HL-60 (cell line): ENCODE data around the gene FAM200B.

ENCODE experiments used
- GABPA ChIP-seq: IDR thresholded peaks from 2 replicates; pipeline ENCODE4 v1.6.1; 2012; ENCODE audit warnings: low read depth
- POLR2AphosphoS5 ChIP-seq: IDR thresholded peaks from 2 replicates; pipeline ENCODE4 v1.6.1; 2012; ENCODE audit warnings: low read depth
- SPI1 ChIP-seq: IDR thresholded peaks from 2 replicates; pipeline ENCODE4 v1.6.1; 2012; ENCODE audit warnings: low read depth, mild to moderate bottlenecking, borderline replicate concordance
- TF ChIP-seq, protein P1 (sequence below): IDR thresholded peaks from one replicate; pipeline ENCODE4 v1.5.1; 2011; ENCODE audit warnings: low read length, control low read depth, inconsistent platforms; ENCODE audit not compliant: insufficient read depth

DNA sequence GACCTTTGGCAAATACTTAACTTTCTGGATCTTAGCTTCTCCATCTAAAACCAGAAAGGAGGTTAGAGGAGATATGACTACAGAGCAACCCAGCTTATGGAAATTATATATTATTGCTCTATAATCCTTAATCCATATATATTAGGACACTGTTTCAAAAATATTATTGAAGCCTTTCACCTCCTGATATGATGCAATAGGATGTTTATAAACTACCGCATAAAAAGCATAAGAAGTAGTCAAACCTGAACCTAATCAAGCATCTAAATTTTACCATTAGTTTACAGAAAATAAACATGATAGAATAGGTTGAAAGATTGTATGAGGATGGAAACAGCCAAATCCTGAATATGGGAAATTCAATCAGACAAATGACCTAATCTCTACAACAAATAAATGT, 5.6 kb upstream of the FAM200B start:
- TF ChIP-seq, protein P1, sequence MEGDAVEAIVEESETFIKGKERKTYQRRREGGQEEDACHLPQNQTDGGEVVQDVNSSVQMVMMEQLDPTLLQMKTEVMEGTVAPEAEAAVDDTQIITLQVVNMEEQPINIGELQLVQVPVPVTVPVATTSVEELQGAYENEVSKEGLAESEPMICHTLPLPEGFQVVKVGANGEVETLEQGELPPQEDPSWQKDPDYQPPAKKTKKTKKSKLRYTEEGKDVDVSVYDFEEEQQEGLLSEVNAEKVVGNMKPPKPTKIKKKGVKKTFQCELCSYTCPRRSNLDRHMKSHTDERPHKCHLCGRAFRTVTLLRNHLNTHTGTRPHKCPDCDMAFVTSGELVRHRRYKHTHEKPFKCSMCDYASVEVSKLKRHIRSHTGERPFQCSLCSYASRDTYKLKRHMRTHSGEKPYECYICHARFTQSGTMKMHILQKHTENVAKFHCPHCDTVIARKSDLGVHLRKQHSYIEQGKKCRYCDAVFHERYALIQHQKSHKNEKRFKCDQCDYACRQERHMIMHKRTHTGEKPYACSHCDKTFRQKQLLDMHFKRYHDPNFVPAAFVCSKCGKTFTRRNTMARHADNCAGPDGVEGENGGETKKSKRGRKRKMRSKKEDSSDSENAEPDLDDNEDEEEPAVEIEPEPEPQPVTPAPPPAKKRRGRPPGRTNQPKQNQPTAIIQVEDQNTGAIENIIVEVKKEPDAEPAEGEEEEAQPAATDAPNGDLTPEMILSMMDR: no peak
- no peak for TF ChIP-seq SPI1
- TF ChIP-seq GABPA: no peak
- TF ChIP-seq POLR2AphosphoS5: no peak
